ENCODE data around the gene SMPX.

Gene SMPX

GRCh38 chrX:21733705-21734104 is 24.2 kb downstream of the SMPX start:
- H3K9me2 ChIP-seq (ENCODE audit: low read depth, low read length), result no peaks in the 10 kb centered on the region
- H3K27ac ChIP-seq (ENCODE audit: low read depth, low read length, poor library complexity, severe bottlenecking), result no peak overlapping the region
- H3K9me3 ChIP-seq (ENCODE audit: low read length), result no peaks in the 10 kb centered on the region
- no peak overlapping the region for H2AFZ ChIP-seq (ENCODE audit: low read length)
- H3K4me2 ChIP-seq (ENCODE audit: low read length), result no peak overlapping the region
- no peaks in the 10 kb centered on the region for H3K36me3 ChIP-seq (ENCODE audit: insufficient read depth, low read length)
- H3K9ac ChIP-seq (ENCODE audit: low read length), result no peak overlapping the region
- no peaks in the 10 kb centered on the region for H3K4me1 ChIP-seq (ENCODE audit: insufficient read depth, low read length, severe bottlenecking)
- no peaks in the 10 kb centered on the region for H3F3A ChIP-seq (ENCODE audit: insufficient read depth, low read length)
- H3K4me3 ChIP-seq (ENCODE audit: low read depth, low read length, poor library complexity, severe bottlenecking), result no peak overlapping the region
- no peaks in the 10 kb centered on the region for H3K79me2 ChIP-seq (ENCODE audit: insufficient read depth, low read length)
- no peaks in the 10 kb centered on the region for H4K20me1 ChIP-seq (ENCODE audit: insufficient read depth, low read length)
- H3K27me3 ChIP-seq (ENCODE audit: insufficient read depth, low read length), result no peaks in the 10 kb centered on the region
- TF ChIP-seq CTCF (IDR thresholded peaks at IDR 0.05; ENCODE audit: low read length) (no peak), EZH2 (IDR thresholded peaks at IDR 0.05; ENCODE audit: borderline replicate concordance, low read length) (no peak)

- Histone ChIP-seq H3K4me1 (ENCODE audit: insufficient read depth, low read length, severe bottlenecking) (no peaks in the 10 kb centered on the region), H3F3A (ENCODE audit: insufficient read depth, low read length) (no peaks in the 10 kb centered on the region), H3K9ac (ENCODE audit: low read length) (no peak overlapping the region), H3K27me3 (ENCODE audit: insufficient read depth, low read length) (no peaks in the 10 kb centered on the region), H3K79me2 (ENCODE audit: insufficient read depth, low read length) (no peaks in the 10 kb centered on the region), H3K4me3 (ENCODE audit: low read depth, low read length, poor library complexity, severe bottlenecking) (no peak overlapping the region), H3K27ac (ENCODE audit: low read depth, low read length, poor library complexity, severe bottlenecking) (no peak overlapping the region), H3K9me3 (ENCODE audit: low read length) (no peaks in the 10 kb centered on the region), H4K20me1 (ENCODE audit: insufficient read depth, low read length) (no peaks in the 10 kb centered on the region), H2AFZ (ENCODE audit: low read length) (no peak overlapping the region), H3K9me2 (ENCODE audit: low read depth, low read length) (no peaks in the 10 kb centered on the region), H3K36me3 (ENCODE audit: insufficient read depth, low read length) (no peaks in the 10 kb centered on the region), H3K4me2 (ENCODE audit: low read length) (no peak overlapping the region)
- TF ChIP-seq EZH2 (IDR thresholded peaks at IDR 0.05; ENCODE audit: borderline replicate concordance, low read length) (no peak), CTCF (IDR thresholded peaks at IDR 0.05; ENCODE audit: low read length) (no peak)
Observed at GRCh38 chrX:21730026-21730425, 27.9 kb downstream of the SMPX start.

GRCh38 chrX:21728276-21728968 is 29.5 kb downstream of the SMPX start:
- Histone ChIP-seq H2AFZ (ENCODE audit: low read length) (no peak overlapping the region), H3K4me2 (ENCODE audit: low read length) (no peak overlapping the region), H3K79me2 (ENCODE audit: insufficient read depth, low read length) (no peaks in the 10 kb centered on the region), H3K9ac (ENCODE audit: low read length) (no peak overlapping the region), H3K27ac (ENCODE audit: low read depth, low read length, poor library complexity, severe bottlenecking) (no peak overlapping the region), H3K9me2 (ENCODE audit: low read depth, low read length) (no peaks in the 10 kb centered on the region), H4K20me1 (ENCODE audit: insufficient read depth, low read length) (no peaks in the 10 kb centered on the region), H3K4me1 (ENCODE audit: insufficient read depth, low read length, severe bottlenecking) (no peaks in the 10 kb centered on the region), H3F3A (ENCODE audit: insufficient read depth, low read length) (no peaks in the 10 kb centered on the region), H3K36me3 (ENCODE audit: insufficient read depth, low read length) (no peaks in the 10 kb centered on the region), H3K9me3 (ENCODE audit: low read length) (no peaks in the 10 kb centered on the region), H3K4me3 (ENCODE audit: low read depth, low read length, poor library complexity, severe bottlenecking) (no peak overlapping the region), H3K27me3 (ENCODE audit: insufficient read depth, low read length) (no peaks in the 10 kb centered on the region)
- TF ChIP-seq CTCF (IDR thresholded peaks at IDR 0.05; ENCODE audit: low read length), result no peak
- TF ChIP-seq EZH2 (IDR thresholded peaks at IDR 0.05; ENCODE audit: borderline replicate concordance, low read length), result no peak

Measured in OCI-LY1 (cell line).